Forelimb muscle (tissue), 1 donor: ENCODE measurements around the gene PAPPA. TPM values are rescaled to one million over a fixed set of nuclear protein-coding genes. Genes with fewer than 3 reads are reported as not detected.

Experiments
- DNase-seq: peaks from one replicate; pipeline ENCODE4 v3.0.0-alpha.2; 2013; ENCODE audit warnings: low read depth
- polyA plus RNA-seq: library from polyadenylated mRNA; unstranded; fragments of 120-200 nt; gene quantifications from one replicate; pipeline ENCODE4 v1.2.1, GENCODE V29; 2013; ENCODE audit not compliant: insufficient read length

The PAPPA gene
- polyA plus RNA-seq, 1 donor: 0.49 TPM

DNA sequence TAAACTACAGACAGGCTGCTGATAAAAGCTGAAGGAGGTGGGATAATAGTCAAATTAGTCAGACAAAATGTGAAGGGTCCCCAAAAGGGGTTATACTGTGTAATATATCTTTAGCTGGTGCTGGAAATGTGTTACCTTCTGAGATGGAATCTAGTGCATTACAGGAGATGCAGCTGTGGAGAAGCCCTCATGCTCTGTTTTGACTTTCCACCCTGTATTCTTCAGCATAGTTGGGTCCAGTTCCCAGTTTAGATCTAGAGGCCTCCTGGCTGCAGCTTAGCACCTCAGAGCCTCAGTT lies 122.6 kb downstream of the PAPPA start:
- DNase-seq: no peak

DNA sequence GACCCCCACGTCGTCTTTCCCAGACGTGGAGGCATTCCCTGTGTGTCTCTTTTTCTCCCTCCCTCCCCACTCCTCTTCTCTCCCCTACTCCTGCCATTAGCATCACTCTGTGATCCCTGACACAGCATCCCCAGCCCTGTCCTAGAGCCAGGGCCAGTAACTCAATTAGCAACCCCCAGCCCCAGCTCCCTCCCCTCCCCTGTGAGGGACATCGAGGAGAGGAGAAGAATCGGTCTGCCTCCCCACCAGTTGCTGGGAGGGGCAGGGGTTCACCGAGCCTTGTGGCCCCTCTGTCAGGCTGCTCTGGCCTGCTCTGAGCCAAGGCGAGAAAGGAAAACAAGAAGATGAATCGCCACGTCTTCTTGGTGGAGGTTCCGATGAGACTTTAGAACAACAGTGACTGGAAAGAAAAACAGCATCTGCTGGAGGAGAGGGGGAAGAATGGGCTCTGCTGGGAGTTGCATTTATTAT lies 123.1 kb downstream of the PAPPA start:
- DNase-seq: no peak

DNA sequence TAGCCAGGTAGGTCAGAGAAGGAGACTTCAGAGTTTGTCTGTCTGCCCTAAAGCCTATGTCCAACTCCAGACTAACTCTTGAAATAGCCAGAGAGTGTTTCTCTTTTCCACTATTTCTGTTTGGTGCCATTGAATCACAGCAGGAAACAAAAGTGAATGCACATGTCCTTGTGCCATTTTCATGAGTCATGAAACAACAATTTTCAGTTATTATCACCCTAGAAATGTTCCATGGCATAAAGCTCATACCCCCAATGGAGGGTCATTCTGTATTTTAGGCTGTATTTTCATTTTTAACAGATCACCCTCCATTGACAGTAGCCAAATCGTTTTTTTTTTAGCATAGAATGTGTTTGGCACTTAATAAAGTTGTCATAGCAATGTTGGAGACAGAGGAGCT lies 124.7 kb downstream of the PAPPA start:
- no peak for DNase-seq

DNA sequence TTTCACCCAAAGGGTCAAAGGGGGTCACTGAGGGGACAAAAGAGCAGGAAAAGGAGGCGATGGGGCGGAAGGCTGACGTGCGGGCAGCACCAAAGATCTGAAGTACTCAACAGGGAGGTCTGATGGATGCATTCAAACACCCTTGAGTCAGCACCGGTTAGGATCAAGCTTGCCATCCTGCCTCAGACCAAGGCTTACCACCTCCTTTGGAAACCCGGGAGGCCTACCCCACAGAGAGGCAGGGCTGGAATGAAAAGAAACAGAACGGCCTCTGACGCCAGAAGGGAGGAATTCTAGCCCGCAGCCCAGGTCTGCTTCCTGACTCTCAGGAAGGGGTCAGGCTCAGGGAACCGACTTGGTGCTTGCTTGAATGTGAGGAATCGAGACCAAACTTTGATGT lies 125.6 kb downstream of the PAPPA start:
- DNase-seq: no peak

DNA sequence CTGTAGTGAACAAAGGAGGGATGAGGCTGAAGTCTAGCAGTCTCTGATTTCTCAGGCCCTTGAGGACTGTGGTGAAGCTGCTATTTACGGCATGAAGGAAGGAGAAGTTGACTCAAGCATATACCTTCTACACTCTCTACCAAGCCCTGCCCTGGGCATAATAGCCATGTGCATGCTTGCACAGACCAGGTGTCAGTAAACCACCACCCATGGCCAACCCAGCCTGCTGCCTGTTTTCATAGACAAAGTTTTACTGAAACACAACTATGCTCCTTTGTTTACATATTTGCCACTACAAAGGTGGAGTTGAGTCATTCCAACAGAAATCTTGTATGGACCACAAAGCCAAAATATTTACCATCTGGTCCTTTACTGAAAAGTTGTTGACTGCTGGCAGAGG lies 126.9 kb downstream of the PAPPA start:
- no peak for DNase-seq

DNA sequence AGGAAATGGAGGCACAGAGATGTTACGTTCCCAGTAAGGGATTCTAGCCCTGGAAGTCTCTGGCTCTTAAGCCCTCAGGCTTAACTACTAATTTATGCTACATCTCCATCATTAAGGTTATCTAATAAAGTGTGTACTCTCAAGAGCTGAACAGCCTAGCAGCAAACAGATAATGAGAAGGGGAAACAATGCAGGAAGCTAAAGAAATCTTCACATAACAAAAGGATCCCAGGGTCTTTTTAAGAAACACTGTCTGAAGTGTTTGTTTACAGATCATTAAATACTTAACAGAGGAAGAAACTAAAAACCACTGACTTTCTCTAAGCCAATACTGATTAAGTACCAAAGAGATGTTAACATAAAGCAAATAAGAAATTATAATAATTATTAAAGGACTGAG lies 129.0 kb downstream of the PAPPA start:
- no peak for DNase-seq

DNA sequence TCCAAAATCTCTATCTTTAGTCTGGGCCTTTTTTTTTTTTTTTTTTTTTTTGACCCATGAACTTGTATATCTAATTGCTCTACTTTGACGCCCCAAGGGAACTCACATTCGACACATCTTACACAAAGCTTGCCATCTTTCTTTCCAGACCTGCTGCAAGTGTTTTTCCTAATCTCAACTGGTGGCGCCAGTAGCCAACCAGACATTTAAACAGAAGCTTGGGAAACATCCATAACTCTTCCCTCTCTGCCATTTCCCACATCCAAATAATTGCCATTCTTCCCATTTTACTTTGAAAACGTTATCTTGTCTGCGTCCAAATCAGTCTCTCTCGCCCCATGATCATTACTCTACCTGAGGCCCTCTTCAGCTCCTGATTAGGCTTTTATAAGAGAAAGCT lies 130.9 kb downstream of the PAPPA start:
- DNase-seq: no peak

DNA sequence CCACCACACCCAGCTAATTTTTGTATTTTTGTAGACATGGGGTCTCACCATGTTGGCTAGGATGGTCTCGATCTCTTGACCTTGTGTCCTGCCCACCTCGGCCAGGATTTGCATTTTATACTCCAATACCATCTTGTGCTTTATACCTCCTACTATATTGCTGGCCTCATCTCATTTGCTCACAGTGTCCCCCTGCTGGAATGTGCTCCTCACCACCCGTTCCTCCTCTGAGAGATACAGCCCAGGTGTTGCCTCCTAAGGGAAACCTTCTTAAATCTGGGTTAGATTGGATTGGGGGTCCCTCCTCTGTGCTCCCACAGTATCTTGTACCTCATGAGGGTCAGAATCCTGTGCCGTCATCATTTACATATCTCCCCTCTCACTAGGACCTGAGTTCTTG lies 131.7 kb downstream of the PAPPA start:
- no peak for DNase-seq

DNA sequence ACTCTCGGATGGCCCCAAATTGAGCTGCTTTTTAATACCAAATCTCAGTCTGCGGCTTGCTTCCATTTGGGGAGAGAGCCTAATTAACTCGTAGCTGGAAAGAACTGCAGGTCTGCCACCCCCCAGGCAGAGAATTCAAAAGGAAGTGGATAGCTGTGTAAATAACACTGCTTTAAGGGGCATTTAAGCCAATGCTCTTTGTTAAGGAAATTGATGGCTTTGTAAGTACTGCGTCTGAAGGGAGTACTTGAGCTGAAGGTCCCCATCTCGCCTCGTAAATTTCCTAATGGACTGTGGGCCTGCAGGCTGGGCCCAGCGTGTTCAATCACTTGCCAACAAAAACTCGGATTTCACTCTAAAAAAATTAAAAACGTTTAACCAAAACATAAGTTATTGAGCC lies 132.7 kb downstream of the PAPPA start:
- no peak for DNase-seq

DNA sequence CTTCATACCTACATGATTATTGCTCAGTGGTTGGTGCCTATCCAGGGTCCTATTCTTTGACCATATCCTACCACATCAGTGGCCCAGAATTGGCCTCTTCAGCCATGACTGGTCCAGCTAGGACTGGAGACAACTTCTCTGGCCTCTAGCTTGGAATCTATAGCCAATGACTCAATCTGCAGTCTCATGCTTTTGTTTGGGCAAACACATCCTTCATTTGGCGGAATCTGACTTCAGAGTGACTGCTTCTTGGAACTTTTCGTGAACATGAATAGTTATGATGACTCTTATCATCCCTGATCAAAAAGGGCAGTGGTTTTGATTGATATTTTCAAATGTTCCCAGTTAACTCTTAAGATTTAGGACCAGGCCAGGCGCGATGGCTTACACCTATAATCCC lies 134.1 kb downstream of the PAPPA start:
- DNase-seq: no peak

DNA sequence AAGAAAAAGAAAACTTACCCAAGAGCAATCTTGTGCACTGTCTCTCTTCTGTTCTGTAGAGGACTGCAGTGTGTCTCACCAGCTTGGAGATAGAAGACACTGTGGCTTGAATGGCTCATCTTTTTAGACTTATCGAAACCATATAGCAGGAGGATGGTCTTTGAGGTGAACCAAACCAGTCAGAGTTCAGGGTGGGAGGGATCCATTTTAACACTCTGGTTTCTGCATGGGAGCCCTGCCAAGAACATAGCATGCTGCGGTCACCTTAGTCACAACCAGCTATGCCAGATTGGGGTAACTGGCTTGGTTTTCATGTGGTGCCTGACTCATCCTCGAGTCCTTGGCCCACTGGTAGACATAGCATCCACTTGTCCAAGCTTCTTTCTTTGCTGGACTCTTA lies 135.1 kb downstream of the PAPPA start:
- no peak for DNase-seq

DNA sequence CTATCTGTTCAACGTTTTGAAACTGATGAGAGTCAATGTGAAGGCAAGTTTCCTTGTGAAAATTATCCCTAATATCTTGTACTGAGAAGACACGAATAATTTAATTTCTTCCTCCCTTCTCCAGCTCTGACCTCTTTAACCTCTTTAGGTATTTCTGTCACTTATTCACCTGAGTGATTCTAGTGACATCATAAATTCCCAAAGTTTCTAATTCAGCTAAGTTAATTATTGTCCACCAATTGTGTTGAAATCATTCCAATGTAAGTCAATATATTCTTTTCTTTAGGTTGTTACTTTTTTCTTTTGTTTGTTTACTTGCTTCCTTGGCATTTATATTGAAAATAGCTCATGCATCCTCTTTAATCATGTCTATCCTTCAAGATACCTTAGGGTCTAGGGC lies 143.8 kb downstream of the PAPPA start:
- no peak for DNase-seq

DNA sequence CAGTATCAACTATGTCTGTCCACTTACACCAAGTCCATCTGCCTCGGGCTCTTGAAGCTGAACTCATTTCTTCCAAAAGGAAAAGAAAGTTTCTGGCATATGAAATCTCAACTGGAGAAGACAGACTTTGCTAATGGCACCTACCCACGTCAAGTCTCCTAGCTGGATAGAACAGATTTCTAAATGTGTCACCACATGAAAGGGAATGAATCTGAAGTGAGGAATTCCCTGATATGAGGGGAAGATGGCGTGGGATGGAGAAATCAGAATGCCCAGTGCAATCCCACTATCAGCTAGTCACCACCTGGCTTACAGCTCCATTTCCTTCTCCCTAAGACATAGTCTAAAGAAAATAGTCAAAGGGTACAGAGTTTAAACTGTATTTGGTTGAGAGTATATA lies 144.7 kb downstream of the PAPPA start:
- no peak for DNase-seq

DNA sequence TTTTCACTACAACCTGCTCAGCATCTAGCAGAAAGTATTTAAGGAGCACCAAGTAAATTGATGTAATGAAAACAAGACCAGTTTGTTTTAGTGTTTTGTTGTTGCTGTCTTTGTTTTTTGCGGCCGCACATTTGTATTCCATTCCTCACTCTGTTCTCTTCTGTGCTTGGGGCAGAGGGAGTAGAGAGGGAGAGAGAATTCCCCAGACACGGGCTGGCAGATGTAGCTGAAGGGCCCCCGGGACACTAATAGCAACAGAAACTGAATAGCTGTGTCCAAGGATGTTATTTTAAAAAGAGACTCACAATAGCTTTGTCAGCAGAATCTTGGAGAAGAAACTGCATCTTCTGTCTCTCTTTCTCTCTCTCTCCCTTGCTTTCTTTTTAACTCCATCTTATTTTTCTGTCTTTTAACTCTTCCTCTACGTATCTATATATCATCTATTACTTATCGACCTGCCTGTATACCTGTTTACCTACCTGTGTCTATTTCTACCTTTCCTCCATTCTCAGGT lies 145.3 kb downstream of the PAPPA start:
- DNase-seq: no peak

DNA sequence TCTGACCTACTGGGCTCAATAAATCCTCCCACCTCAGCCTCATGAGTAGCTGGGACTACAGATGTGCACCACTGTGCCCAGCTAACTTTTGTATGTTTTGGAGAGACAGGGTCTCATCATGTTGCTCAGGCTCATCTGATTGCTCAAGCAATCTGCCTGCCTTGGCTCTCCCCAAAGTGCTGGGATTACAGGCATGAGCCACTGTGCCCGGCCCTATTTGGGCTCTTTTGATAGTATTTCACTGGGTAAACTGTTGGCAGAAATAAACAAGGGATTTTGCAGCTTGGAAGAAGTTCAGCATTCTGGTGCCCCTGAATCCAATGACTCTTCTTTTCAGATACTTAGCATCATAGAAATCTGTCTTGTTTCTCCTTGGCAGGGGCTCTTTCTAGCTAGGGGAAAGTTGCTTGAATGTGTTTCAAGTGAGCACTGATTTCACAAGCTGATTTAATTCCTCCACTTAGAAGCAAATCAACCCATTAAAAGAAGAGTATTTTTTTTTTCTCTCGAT lies 146.8 kb downstream of the PAPPA start:
- DNase-seq: no peak

DNA sequence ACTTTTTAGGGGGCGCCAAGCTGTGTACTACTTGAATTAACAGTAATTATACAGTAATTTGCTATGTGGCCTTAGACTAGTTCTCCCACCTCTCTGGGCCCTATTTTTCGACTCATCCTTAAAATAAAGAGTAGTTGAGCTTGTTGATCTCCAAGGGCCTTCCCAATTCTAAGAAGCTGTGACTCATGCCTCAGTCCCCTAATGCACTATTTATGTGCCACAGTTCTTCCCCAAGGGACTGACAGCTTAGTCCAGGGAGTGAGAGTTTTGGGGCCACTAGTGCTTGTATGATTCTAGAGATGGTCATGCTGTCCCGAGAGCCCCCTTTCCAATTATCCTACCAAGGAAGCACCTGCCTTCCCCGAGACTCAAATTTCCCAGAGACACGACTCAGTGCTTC lies 149.7 kb downstream of the PAPPA start:
- DNase-seq: no peak

DNA sequence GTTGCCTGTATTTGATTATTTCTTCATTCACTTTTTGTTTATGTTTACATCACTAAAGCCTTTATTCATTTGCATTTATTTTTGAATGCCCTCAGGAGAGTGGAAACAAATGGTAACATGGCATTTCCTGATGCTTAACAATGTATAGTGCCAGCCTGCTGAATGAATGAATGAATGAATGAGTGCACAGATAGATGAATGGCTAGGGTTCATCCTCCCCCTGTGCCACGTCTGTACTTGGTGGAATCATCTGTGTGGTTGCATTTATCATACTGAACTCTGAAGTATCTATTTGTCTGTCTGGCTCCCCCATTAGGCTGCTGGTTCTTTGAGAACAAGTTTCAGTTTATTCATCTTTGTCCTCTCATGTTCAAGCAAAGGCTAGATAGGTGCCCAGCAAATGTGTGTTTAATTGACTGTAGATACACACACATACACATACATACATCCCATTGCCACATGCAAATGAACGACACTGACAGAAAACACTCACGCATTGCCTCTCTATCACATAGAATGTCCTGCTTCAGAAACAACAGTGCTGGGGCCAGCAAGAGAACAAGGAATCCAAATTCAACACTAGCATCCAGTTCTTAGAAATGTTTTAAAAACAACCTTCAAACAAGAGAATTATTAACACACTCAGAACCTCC lies 150.4 kb downstream of the PAPPA start:
- no peak for DNase-seq

DNA sequence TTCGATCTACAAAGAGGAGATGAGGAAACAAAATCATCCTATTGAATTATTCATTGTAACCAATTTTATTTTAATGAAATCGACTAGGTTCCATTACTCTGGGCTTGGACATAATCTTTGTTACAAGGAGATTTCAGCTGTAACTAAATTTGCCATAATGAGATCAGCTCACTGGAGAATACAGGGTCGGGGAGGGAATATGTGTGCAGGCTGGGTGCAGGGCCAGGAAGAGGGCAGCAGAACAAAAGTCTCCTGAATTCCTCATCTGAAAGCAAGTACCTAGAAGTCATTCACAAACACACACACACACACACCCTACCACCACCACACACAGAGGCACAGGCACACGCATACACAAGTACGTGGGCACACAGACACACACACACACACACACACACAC lies 151.2 kb downstream of the PAPPA start:
- DNase-seq: no peak

DNA sequence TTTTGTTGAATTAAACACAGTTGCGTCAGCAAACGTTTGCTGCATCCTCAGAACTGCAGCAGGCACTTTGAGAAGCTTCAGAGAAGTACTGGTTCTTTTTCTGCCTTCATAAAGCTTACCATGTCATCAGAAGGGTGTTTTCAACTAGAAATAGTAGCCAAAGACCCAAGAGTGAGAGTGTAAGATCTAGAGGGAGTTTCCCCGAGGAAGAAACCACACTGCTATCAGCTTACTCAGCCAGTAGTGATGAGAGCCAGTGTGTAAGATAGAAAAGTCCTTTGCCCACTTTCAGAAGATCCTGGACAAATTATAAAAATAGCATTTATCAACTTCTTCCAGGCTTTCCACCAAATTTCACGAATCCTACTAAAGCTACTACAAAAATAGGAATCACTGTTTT lies 154.5 kb downstream of the PAPPA start:
- no peak for DNase-seq

DNA sequence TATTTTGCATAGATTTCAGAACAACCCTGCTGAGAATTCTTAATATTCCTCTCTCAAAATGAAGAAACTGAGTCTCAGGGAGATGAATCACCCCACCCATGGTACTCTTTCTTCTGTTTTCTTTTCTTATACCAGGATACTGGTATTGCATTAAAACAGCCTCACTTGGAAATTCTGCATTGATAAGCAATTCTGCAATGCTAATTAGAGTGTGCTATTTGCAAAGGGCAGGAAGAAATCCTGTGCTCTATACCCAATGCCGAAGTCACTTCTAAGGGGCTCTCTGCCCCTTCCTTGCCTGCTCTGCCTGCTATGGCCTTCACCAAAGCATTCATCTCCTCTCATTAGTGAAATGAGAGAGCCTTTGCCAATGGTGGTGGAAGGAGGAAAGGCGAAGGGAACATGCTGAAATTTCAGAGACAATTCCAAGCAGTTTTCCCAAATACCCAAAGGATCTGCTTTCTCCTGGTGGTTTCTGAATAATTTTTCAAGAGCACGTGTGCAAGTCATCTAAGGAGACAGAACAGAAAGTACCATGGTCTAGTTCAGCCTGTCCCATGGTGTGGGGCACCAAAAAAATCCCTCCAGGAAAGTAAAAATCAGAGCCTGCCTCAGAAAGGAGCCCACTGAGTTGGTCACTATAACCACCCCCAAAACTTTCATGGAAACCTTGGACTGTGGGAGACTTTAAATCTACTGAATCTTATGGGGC lies 156.5 kb downstream of the PAPPA start:
- no peak for DNase-seq

DNA sequence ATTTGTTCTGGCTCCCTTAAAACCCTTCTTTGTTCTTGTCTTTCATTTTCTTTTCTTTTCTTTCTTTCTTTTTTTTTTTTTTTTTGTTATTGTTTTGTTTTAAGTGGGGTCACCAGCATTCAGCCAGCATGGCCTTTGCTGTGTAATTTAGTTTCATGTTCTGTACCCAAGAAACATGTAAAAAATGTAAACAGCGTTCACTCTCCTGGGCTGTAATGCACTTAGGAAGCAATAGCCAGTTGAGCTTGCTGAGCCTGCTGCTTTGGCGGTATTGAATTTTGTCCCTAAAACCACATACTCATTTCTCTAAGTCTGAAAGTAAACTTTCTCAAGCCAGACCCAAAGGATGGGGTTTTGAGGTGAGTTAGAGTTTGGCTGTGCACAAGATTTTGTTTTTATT lies 158.6 kb downstream of the PAPPA start:
- DNase-seq: no peak

DNA sequence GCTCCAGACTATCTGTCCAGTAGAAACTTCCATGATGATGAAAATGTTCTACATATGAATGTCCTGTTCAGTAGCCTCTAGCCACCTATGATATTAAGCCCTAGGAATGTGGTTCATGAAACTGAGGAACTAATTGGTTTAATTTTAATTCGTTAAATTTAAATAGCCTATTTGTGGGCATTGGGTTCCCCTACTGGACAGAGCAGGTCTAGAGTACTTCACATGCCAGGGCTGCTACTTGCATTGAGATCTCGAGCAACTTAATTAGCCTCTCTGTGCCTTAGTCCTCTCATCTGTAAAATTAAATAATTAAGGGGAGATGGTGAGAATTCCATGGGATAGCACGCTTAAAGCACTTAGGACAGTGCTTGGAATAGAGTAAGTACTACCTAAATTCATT lies 160.0 kb downstream of the PAPPA start:
- no peak for DNase-seq

DNA sequence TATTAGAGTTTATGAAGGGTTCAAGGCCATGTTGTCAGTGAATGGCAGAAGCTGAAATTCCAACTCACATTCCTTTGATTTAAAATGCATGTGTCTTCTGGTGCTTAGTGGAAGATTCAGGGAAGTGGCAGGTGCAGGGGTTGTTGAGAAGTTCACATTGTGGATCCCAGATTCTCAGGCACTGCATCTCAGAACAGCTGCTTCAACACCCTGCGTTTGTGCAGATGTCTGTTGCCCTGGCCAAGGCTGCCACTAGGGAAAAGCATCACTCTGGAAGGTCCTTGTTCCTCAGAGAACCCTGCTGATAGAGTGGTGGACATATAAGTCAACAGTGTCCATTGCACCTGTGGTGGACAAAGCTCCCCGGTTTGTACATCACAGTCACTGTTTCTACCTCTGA lies 162.7 kb downstream of the PAPPA start:
- DNase-seq: no peak

DNA sequence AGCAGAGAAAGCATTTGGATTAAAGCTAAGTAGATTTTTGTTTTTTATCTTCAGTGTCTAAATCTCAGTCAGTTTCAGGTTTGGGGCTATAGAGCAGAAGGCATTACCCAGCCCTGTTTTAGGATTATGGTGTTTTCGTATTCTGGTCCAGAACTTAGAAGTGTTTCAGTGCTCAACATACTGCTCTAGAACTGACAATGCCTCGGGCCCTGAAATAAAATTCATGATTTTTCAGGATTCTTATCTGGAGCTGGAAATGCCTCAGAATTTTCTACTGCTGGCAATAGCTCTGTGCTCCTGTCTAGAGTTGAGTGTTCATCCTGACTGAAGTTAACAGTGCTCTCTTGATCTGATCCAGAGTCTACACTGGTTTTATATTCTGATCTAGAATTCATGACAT lies 163.9 kb downstream of the PAPPA start:
- no peak for DNase-seq
